ENCODE results near the gene SPINT2.

Gene SPINT2

GRCh38 chr19:38270587-38271167, 6.3 kb downstream of the SPINT2 start:
- no peak for DNase-seq

GRCh38 chr19:38273499-38273898, 9.1 kb downstream of the SPINT2 start:
- no peak for DNase-seq

- no peak for DNase-seq
Measured at GRCh38 chr19:38274739-38275138, 10.4 kb downstream of the SPINT2 start.

- no peak for DNase-seq
Measured at GRCh38 chr19:38276942-38277517, 12.7 kb downstream of the SPINT2 start.

- no peak for DNase-seq
Measured at GRCh38 chr19:38277549-38277948, 13.2 kb downstream of the SPINT2 start.

GRCh38 chr19:38277969-38278680, 13.8 kb downstream of the SPINT2 start:
- no peak for DNase-seq

GRCh38 chr19:38278751-38279150, 14.4 kb downstream of the SPINT2 start:
- no peak for DNase-seq

- DNase-seq: no peak
Measured at GRCh38 chr19:38280030-38280921, 15.9 kb downstream of the SPINT2 start.

- no peak for DNase-seq
Measured at GRCh38 chr19:38281811-38282566, 17.6 kb downstream of the SPINT2 start.

- DNase-seq: no peak
Measured at GRCh38 chr19:38283271-38283670, 18.9 kb downstream of the SPINT2 start.

GRCh38 chr19:38284422-38284821, 20.0 kb downstream of the SPINT2 start:
- DNase-seq: no peak

- no peak for DNase-seq
Measured at GRCh38 chr19:38285567-38285966, 21.2 kb downstream of the SPINT2 start.

- DNase-seq: no peak
Measured at GRCh38 chr19:38287604-38288003, 23.2 kb downstream of the SPINT2 start.

GRCh38 chr19:38288123-38288855, 23.9 kb downstream of the SPINT2 start:
- DNase-seq: no peak

GRCh38 chr19:38289955-38290354, 25.6 kb downstream of the SPINT2 start:
- no peak for DNase-seq

- no peak for DNase-seq
Measured at GRCh38 chr19:38290631-38291147, 26.3 kb downstream of the SPINT2 start.

- DNase-seq: no peak
Measured at GRCh38 chr19:38291855-38292254, 27.5 kb downstream of the SPINT2 start.

GRCh38 chr19:38293281-38293680, 28.9 kb downstream of the SPINT2 start:
- no peak for DNase-seq

- no peak for DNase-seq
Measured at GRCh38 chr19:38294090-38294489, 29.7 kb downstream of the SPINT2 start.

GRCh38 chr19:38298821-38299680, 34.7 kb downstream of the SPINT2 start:
- no peak for DNase-seq
